ENCODE data around the gene SH3BP1. TPM values are rescaled to one million over a fixed set of nuclear protein-coding genes. Genes with fewer than 3 reads are reported as not detected.

The SH3BP1 gene
- total and polyA plus RNA-seq, 2 of the 13 experiments (the other 11 are each of a cell fraction or from before 2014, with no cell fraction given) = 8.4 to 18.5 TPM

DNA sequence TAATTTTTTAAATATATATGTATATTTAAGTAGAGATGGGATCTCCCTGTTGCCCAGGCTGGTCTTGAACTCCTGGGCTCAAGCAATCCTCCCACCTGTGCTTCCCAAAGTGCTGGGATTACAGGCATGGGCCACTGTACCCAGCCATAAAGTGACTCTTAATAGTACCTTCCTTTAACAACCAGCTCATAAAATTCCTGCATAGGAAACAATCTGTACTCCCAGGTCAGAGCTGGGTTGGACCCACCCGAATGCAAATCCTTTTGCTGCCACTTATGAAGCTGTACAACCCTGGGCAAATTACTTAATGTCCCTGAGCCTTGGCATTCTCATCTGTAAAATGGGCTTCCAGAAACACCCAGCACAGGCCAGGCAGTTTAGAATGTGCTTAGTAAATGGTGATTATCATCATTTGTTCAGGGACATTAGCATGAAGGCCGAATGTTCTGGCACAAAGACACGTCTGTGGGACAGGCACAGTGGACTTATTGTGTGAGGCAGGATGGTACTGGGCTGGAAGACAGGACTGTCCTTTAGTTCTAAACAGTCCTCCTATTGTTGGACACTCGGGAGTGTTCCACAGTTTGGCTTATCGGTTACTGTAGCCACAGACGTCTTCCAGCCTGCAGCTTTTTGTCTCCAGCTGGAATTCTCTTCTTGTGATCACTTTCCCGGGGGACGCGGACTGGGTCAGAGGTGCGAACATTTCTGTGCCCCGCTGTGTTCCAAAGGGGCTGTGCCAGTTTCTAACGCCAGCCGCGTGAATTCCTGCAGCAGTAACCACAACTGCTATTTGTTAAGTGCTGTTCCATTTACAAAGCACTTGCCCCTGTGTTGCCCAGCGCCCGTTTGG is 25.0 kb downstream of the SH3BP1 start (continued):
- TF ChIP-seq RCOR2 (CRISPR knock-in tag; IDR thresholded peaks at IDR 0.05) (peak; percentile 94), XRCC5 (optimal IDR thresholded peaks at IDR 0.05; ENCODE audit: low read length) (peak; percentile 15), STAG1 (CRISPR knock-in tag; IDR thresholded peaks at IDR 0.05) (no peak), PRPF4 (IDR thresholded peaks at IDR 0.05; ENCODE audit: low read depth, low read length, poor library complexity, severe bottlenecking) (peak; percentile 53), MXD3 (CRISPR knock-in tag; IDR thresholded peaks at IDR 0.05) (no peak), POLR2AphosphoS5 (IDR thresholded peaks at IDR 0.05; ENCODE audit: low read depth, low read length) (peak; percentile 42; the same call in 1 of the 2 replicates), KLF6 (CRISPR knock-in tag; IDR thresholded peaks at IDR 0.05) (no peak), ZNF24 (IDR thresholded peaks at IDR 0.05) (peak; percentile 27; the same call in 1 of the 2 replicates), ZNF616 (CRISPR knock-in tag; IDR thresholded peaks at IDR 0.05; ENCODE audit: low read depth) (no peak), GATAD2A (CRISPR knock-in tag; IDR thresholded peaks at IDR 0.05) (0 out of 2 replicates have a peak, but pooled peaks have one; percentile 20), SP140L (CRISPR knock-in tag; IDR thresholded peaks at IDR 0.05; ENCODE audit: borderline replicate concordance) (no peak), ZNF160 (CRISPR knock-in tag; IDR thresholded peaks at IDR 0.05) (no peak), HDAC2 (CRISPR knock-in tag; IDR thresholded peaks at IDR 0.05) (0 out of 2 replicates have a peak, but pooled peaks have one; percentile 20), NBN (conservative IDR thresholded peaks at IDR 0.05) (no peak), ZNF333 (CRISPR knock-in tag; IDR thresholded peaks at IDR 0.05; ENCODE audit: borderline replicate concordance) (no peak), SOX6 (IDR thresholded peaks at IDR 0.05) (no peak), SOX6 (CRISPR knock-in tag; IDR thresholded peaks at IDR 0.05) (peak; percentile 44), NFRKB (IDR thresholded peaks at IDR 0.05) (no peak), ZNF367 (CRISPR knock-in tag; IDR thresholded peaks at IDR 0.05; ENCODE audit: borderline replicate concordance) (no peak), RFX5 (IDR thresholded peaks at IDR 0.05; ENCODE audit: low read depth, low read length) (no peak), ZMYM3 (CRISPR knock-in tag; IDR thresholded peaks at IDR 0.05) (peak; percentile 93)
- TF ChIP-seq, protein P1, sequence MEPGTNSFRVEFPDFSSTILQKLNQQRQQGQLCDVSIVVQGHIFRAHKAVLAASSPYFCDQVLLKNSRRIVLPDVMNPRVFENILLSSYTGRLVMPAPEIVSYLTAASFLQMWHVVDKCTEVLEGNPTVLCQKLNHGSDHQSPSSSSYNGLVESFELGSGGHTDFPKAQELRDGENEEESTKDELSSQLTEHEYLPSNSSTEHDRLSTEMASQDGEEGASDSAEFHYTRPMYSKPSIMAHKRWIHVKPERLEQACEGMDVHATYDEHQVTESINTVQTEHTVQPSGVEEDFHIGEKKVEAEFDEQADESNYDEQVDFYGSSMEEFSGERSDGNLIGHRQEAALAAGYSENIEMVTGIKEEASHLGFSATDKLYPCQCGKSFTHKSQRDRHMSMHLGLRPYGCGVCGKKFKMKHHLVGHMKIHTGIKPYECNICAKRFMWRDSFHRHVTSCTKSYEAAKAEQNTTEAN (CRISPR knock-in tag; conservative IDR thresholded peaks at IDR 0.05) = no peak
- TF ChIP-seq, protein P2, sequence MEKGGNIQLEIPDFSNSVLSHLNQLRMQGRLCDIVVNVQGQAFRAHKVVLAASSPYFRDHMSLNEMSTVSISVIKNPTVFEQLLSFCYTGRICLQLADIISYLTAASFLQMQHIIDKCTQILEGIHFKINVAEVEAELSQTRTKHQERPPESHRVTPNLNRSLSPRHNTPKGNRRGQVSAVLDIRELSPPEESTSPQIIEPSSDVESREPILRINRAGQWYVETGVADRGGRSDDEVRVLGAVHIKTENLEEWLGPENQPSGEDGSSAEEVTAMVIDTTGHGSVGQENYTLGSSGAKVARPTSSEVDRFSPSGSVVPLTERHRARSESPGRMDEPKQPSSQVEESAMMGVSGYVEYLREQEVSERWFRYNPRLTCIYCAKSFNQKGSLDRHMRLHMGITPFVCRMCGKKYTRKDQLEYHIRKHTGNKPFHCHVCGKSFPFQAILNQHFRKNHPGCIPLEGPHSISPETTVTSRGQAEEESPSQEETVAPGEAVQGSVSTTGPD (CRISPR knock-in tag; IDR thresholded peaks at IDR 0.05) = peak; percentile 69; the same call in 1 of the 2 replicates
- TF ChIP-seq, protein P3, sequence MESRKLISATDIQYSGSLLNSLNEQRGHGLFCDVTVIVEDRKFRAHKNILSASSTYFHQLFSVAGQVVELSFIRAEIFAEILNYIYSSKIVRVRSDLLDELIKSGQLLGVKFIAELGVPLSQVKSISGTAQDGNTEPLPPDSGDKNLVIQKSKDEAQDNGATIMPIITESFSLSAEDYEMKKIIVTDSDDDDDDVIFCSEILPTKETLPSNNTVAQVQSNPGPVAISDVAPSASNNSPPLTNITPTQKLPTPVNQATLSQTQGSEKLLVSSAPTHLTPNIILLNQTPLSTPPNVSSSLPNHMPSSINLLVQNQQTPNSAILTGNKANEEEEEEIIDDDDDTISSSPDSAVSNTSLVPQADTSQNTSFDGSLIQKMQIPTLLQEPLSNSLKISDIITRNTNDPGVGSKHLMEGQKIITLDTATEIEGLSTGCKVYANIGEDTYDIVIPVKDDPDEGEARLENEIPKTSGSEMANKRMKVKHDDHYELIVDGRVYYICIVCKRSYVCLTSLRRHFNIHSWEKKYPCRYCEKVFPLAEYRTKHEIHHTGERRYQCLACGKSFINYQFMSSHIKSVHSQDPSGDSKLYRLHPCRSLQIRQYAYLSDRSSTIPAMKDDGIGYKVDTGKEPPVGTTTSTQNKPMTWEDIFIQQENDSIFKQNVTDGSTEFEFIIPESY (CRISPR knock-in tag; IDR thresholded peaks at IDR 0.05) = peak; percentile 73

All from HepG2 (cell line).